Activated naive CD8-positive, alpha-beta T cell treated with anti-CD3 and anti-CD28 coated beads, Interleukin-2, amount 50 U/mL, for 24 hours (primary cell): Measurements from ENCODE around the gene MIEF1.

ENCODE experiments used
- ATAC-seq: fragments of 150-1000 bp; cut with Tn5 transposase; one replicate; pipeline ENCODE4 v1.10.0; 2021
- DNase-seq: peaks from one replicate; pipeline ENCODE4 v3.0.0; 2021
- H3K27ac Mint-ChIP-seq: one replicate; pipeline ENCODE4 v1.8.0; 2021; ENCODE audit warnings: mild to moderate bottlenecking, mixed read lengths
- H3K27me3 Mint-ChIP-seq: one replicate; pipeline ENCODE4 v1.8.0; 2021; ENCODE audit warnings: mixed read lengths
- H3K36me3 Mint-ChIP-seq: one replicate; pipeline ENCODE4 v1.8.0; 2021; ENCODE audit warnings: low read depth, mixed read lengths
- H3K4me1 Mint-ChIP-seq: one replicate; pipeline ENCODE4 v1.8.0; 2021; ENCODE audit warnings: mixed read lengths
- H3K4me3 Mint-ChIP-seq: one replicate; pipeline ENCODE4 v1.8.0; 2021; ENCODE audit warnings: mild to moderate bottlenecking, moderate library complexity, mixed read lengths
- H3K9me3 Mint-ChIP-seq: one replicate; pipeline ENCODE4 v1.8.0; 2021; ENCODE audit warnings: mixed read lengths

The MIEF1 gene

DNA sequence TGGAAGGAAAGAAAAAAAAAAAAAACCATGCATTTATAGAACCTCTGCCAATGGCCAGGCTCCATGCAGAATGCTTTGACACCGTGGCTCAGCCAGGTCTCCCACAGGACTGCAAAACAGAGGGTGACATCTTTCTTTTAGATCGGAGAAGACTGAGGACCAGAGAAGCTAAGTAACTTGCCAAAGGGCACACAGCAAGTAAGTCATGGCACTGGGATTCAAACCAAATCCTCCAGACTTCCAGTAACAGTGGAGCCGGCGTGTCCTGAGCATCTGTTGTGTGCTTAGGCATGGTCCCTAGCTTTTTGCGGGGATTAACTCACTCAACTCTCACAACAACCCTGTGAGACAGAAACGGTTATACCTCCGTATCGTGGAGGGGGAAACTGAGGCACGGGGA lies 24.5 kb upstream of the MIEF1 start:
- Mint-ChIP-seq H3K4me3 (no peak overlapping the region), H3K9me3 (no peaks in the 10 kb centered on the region), H3K4me1 (peaks cover 6% of the 10 kb centered on the region), H3K36me3 (no peaks in the 10 kb centered on the region), H3K27ac (no peak overlapping the region), H3K27me3 (no peaks in the 10 kb centered on the region)
- DNase-seq (no peak), ATAC-seq (no peak)

DNA sequence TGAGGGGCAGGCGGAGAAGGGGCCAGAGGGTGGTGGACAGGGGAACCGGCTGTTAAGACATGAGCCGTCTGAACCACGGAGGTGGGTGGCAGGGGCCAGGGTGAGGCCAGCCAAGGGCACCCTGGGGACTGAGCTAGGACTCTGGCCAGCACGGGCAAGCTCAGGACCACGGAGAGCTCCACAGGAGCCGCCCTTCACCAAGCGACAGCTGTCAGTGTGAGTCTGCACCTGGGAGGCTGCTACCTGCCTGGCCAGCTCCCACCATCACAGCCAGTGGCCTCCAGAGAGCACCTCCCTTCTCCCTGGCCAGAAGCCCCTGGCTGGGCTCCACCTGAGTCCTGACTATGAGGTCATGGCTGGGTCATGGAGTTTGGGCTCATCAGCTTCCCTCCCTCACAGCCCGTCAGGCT lies 23.6 kb upstream of the MIEF1 start:
- ATAC-seq = no peak
- H3K27me3 Mint-ChIP-seq = no peaks in the 10 kb centered on the region

DNA sequence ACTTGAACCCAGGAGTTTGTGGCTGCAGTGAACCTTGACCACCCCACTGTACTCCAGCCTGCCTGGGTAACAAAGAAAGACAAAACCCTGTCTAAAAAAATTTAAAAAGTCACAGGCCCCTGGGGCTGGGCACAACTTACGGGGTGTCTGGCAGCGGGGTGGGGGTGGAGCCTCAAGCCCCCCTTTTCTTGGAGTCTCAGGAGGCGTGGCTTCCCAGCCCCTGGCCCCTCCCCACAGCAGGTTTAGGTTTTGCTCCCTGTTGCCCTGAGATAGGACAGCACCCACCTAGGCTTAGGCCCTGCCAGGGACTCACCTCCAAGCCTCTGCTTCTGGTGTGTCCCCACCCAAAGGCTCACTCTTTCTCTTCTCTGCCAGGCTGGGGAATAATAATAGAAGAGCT lies 22.8 kb upstream of the MIEF1 start:
- H3K27me3 Mint-ChIP-seq = no peaks in the 10 kb centered on the region
- DNase-seq (no peak), ATAC-seq (no peak)
- no peaks in the 10 kb centered on the region for H3K36me3 Mint-ChIP-seq
- no peak overlapping the region for H3K4me3 Mint-ChIP-seq
- no peaks in the 10 kb centered on the region for H3K9me3 Mint-ChIP-seq
- no peaks in the 10 kb centered on the region for H3K4me1 Mint-ChIP-seq
- no peak overlapping the region for H3K27ac Mint-ChIP-seq

More for the DNA sequence above, 23.6 kb upstream of the MIEF1 start:
- DNase-seq = peak; percentile 34
- Mint-ChIP-seq H3K4me3 (no peak overlapping the region), H3K36me3 (no peaks in the 10 kb centered on the region), H3K27ac (no peak overlapping the region), H3K4me1 (no peaks in the 10 kb centered on the region), H3K9me3 (no peaks in the 10 kb centered on the region)

DNA sequence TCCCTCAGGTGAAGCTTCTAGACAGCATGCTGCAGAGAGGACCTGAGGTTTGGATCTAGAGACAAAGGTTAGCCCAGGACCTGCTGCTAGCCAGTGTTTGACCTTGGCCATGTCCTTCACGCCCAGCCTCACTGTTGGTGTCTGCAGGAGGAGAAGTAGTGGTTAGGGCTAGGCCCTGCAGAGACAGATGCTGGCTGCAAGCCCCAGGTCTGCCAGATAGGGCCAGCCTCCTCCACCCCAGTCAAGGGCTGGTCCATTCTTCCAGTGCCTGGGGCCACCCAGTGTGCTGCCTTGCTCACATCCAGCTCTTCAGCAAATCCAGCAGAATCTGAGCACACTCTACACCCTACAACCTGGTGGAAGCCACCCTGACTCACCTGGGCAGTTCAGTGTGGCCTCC lies 21.5 kb upstream of the MIEF1 start:
- ATAC-seq = no peak
- Mint-ChIP-seq H3K27me3 (no peaks in the 10 kb centered on the region), H3K4me1 (no peaks in the 10 kb centered on the region), H3K9me3 (no peaks in the 10 kb centered on the region), H3K4me3 (no peak overlapping the region), H3K36me3 (no peaks in the 10 kb centered on the region), H3K27ac (no peak overlapping the region)
- DNase-seq = no peak

DNA sequence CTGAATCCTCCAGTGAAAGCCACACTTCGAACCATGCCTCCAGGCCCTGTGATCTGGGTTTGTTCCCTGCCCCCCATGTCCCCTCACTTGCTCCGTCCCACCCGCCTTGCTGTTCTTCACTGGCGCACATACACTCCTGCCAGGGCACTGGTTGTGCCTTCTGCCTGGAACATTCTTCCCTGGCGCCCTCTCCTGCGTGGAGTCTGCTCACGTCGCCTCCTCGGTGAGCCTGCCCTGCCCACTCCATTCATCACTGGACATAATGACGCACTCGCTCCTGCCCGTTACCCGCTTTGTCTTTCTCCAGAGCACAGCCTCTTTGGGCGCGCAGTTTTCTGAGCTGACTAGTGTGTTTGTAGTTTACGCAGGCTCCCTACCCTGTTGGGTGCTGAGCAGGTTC lies 21.0 kb upstream of the MIEF1 start:
- Mint-ChIP-seq H3K4me1 (no peaks in the 10 kb centered on the region), H3K9me3 (no peaks in the 10 kb centered on the region), H3K4me3 (no peak overlapping the region), H3K27ac (no peak overlapping the region), H3K27me3 (no peaks in the 10 kb centered on the region), H3K36me3 (no peaks in the 10 kb centered on the region)
- DNase-seq (no peak), ATAC-seq (no peak)

DNA sequence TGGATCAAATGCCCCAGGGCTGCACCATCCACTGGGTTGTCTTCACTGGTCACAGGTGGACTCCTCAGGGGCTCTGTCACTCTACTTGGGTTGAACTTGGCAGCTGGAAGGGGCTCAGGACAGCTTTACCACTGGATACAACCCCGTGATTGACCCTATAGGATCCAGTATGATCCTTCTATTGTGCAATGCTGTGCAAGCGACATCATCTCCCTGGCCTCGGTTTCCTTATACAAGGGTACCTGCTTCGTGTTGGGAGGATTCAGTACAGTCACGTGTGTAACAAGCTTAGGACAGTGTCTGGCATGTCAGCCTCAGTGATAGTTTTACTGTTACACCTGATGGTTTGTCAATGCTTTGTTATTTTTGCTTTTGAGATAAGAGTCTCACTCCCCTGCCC lies 20.5 kb upstream of the MIEF1 start:
- Mint-ChIP-seq H3K4me1 (no peaks in the 10 kb centered on the region), H3K36me3 (no peaks in the 10 kb centered on the region), H3K9me3 (no peaks in the 10 kb centered on the region), H3K27me3 (no peaks in the 10 kb centered on the region), H3K4me3 (no peak overlapping the region), H3K27ac (no peak overlapping the region)
- DNase-seq (no peak), ATAC-seq (no peak)

DNA sequence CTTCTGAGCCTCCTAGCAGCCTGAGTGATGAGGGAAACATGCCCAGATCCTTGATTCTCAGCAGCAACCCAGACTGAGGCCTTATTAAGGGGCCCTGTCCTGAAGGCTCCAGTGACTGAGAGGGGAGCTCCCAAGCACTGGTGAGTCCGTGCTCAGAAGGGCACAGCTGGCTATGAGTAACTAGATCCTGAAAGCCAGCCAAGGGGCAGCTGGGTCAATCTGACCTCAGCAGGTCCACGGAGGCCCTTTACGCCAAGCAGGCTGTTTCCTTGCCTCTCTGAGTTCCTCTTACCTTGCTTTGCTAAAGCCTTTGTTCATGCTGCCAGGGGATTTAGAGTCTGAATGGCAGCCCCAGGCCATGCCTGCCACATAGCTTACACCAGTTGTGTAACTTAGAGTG lies 19.3 kb upstream of the MIEF1 start:
- H3K27ac Mint-ChIP-seq = no peak overlapping the region
- no peaks in the 10 kb centered on the region for H3K36me3 Mint-ChIP-seq
- H3K4me1 Mint-ChIP-seq = no peaks in the 10 kb centered on the region
- no peak for ATAC-seq
- no peaks in the 10 kb centered on the region for H3K27me3 Mint-ChIP-seq
- no peaks in the 10 kb centered on the region for H3K9me3 Mint-ChIP-seq
- H3K4me3 Mint-ChIP-seq = no peak overlapping the region
- DNase-seq = no peak

DNA sequence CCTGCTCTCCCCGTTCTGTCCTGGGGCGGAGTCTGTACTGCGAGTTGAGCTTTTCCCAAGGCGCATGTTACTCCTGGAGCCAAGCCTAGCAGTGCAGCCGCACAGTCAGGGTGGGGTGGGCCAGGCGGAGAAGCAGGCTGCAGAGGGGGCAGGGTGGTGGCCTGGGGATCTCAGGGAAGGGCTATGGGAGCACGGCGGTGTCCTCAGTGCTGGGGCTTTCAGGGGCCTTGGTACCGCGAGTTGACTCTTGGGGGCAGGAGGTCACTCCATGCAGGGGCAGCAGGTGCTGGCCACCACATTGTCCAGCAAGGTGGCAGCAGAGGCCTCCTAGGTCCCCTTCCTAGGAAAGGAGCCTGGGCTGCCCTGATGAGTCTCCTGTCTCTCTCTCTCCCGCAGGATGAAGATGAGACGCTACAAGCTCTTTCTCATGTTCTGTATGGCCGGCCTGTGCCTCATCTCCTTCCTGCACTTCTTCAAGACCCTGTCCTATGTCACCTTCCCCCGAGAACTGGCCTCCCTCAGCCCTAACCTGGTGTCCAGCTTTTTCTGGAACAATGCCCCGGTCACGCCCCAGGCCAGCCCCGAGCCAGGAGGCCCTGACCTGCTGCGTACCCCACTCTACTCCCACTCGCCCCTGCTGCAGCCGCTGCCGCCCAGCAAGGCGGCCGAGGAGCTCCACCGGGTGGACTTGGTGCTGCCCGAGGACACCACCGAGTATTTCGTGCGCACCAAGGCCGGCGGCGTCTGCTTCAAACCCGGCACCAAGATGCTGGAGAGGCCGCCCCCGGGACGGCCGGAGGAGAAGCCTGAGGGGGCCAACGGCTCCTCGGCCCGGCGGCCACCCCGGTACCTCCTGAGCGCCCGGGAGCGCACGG lies 14.9 kb upstream of the MIEF1 start:
- H3K4me3 Mint-ChIP-seq = no peak overlapping the region
- no peaks in the 10 kb centered on the region for H3K27me3 Mint-ChIP-seq
- H3K27ac Mint-ChIP-seq = no peak overlapping the region
- no peaks in the 10 kb centered on the region for H3K9me3 Mint-ChIP-seq
- no peak for ATAC-seq
- no peak for DNase-seq
- H3K4me1 Mint-ChIP-seq = peaks cover 9% of the 10 kb centered on the region
- no peaks in the 10 kb centered on the region for H3K36me3 Mint-ChIP-seq

DNA sequence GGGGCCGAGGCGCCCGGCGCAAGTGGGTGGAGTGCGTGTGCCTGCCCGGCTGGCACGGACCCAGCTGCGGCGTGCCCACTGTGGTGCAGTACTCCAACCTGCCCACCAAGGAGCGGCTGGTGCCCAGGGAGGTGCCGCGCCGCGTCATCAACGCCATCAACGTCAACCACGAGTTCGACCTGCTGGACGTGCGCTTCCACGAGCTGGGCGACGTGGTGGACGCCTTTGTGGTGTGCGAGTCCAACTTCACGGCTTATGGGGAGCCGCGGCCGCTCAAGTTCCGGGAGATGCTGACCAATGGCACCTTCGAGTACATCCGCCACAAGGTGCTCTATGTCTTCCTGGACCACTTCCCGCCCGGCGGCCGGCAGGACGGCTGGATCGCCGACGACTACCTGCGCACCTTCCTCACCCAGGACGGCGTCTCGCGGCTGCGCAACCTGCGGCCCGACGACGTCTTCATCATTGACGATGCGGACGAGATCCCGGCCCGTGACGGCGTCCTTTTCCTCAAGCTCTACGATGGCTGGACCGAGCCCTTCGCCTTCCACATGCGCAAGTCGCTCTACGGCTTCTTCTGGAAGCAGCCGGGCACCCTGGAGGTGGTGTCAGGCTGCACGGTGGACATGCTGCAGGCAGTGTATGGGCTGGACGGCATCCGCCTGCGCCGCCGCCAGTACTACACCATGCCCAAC lies 14.1 kb upstream of the MIEF1 start:
- Mint-ChIP-seq H3K36me3 (no peaks in the 10 kb centered on the region), H3K9me3 (no peaks in the 10 kb centered on the region), H3K4me3 (no peak overlapping the region), H3K27me3 (no peaks in the 10 kb centered on the region), H3K4me1 (peaks cover 10% of the 10 kb centered on the region), H3K27ac (no peak overlapping the region)
- ATAC-seq = no peak
- DNase-seq = no peak

DNA sequence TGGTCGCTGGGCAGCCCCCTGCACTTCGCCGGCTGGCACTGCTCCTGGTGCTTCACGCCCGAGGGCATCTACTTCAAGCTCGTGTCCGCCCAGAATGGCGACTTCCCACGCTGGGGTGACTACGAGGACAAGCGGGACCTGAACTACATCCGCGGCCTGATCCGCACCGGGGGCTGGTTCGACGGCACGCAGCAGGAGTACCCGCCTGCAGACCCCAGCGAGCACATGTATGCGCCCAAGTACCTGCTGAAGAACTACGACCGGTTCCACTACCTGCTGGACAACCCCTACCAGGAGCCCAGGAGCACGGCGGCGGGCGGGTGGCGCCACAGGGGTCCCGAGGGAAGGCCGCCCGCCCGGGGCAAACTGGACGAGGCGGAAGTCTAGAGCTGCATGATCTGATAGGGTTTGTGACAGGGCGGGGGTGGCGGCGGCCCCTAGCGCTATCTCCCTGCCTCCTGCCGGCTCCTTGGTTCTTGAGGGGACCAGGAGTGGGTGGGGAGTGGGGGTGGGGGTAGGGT lies 13.5 kb upstream of the MIEF1 start:
- H3K27me3 Mint-ChIP-seq = no peaks in the 10 kb centered on the region
- peaks cover 13% of the 10 kb centered on the region for H3K4me1 Mint-ChIP-seq
- no peaks in the 10 kb centered on the region for H3K9me3 Mint-ChIP-seq
- H3K27ac Mint-ChIP-seq = no peak overlapping the region
- H3K36me3 Mint-ChIP-seq = no peaks in the 10 kb centered on the region
- ATAC-seq (no peak), DNase-seq (no peak)
- no peak overlapping the region for H3K4me3 Mint-ChIP-seq

DNA sequence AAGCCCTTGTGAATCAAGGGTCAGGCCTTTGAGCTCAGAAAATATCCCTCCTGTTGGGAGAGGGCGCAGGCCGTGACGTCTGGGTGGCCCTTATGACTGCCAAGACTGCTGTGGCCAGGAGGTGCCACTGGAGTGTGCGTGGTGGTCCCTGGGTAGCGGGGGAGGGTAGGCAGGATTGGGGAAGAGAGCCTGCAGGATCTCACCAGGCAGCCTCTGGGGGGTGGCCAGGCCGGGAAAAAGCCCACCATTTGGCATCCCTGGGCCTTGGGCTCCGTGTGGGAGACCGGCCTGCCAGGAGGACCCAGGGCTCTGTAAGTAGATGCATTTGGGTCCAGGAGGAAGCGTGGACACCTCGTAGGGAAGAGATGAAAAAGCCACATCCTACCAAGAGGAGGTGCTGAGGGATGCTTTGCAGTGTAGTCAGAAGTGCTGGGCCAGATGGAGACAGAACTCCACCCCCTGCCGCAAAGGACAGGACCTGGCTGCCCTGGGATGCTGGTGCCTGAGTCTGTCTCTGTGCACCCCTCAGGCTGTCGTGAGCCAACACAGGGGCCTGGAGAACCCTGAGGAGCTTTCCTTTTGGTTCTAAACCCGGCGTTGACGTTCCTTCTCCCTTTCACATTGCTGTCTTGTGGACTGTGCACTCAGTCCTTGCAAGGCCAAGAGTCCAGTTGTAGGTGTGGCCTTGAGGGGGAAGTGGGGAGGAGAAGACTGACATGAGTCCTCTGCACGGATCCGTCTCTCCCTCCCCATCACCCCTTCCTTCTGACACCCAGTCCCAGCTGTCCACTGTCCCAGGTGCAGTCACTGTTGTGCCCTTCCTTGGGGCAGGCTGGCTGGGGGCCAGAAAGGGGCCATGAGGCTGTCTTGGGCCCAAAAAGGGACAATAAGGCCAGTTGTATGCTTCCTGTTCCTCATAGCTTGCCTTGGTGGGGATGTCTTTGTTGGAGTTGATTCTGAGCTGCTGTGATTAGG lies 12.7 kb upstream of the MIEF1 start:
- Mint-ChIP-seq H3K4me1 (peaks cover 13% of the 10 kb centered on the region), H3K27me3 (no peaks in the 10 kb centered on the region), H3K36me3 (no peaks in the 10 kb centered on the region), H3K27ac (peak overlapping the region; percentile 82), H3K9me3 (no peaks in the 10 kb centered on the region), H3K4me3 (peak overlapping the region; percentile 61)
- DNase-seq (no peak), ATAC-seq (no peak)

DNA sequence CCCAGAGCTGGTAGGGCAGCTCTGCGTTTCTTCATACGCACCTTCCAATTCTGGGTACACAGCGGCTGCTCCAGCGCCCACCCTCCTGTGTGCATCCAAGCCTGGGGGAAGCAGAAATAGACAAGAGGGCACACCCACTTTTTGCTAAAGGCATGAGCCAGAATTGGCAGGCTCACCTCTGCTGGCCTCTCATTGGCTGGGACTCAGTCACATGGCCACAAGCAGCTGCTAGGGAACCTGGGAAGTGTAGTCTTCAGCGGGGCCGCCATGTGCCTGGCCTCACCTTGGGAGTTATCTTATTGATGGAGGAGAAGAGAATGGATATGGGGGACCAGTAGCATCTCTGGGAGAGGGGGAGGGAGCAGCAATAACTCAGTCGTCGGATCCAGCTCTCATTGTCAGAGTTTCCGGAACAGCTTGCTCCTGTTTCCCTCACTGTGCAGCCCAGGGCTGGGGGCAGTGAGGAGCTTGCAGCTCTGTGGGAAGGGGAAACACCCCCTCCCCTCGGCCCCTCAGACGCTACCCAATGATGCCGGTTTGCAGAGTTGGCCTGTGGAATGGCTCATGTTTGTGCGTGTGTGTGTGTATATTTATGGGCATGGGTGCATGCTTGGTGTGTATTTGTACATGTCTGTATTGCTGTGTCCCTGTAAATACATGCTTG lies 11.8 kb upstream of the MIEF1 start:
- peak overlapping the region; percentile 82 for H3K27ac Mint-ChIP-seq
- H3K27me3 Mint-ChIP-seq = no peaks in the 10 kb centered on the region
- ATAC-seq (peak; percentile 99), DNase-seq (peak; percentile 78)
- peak overlapping the region; percentile 61 for H3K4me3 Mint-ChIP-seq
- H3K36me3 Mint-ChIP-seq = no peaks in the 10 kb centered on the region
- H3K9me3 Mint-ChIP-seq = no peaks in the 10 kb centered on the region
- H3K4me1 Mint-ChIP-seq = peaks cover 15% of the 10 kb centered on the region

DNA sequence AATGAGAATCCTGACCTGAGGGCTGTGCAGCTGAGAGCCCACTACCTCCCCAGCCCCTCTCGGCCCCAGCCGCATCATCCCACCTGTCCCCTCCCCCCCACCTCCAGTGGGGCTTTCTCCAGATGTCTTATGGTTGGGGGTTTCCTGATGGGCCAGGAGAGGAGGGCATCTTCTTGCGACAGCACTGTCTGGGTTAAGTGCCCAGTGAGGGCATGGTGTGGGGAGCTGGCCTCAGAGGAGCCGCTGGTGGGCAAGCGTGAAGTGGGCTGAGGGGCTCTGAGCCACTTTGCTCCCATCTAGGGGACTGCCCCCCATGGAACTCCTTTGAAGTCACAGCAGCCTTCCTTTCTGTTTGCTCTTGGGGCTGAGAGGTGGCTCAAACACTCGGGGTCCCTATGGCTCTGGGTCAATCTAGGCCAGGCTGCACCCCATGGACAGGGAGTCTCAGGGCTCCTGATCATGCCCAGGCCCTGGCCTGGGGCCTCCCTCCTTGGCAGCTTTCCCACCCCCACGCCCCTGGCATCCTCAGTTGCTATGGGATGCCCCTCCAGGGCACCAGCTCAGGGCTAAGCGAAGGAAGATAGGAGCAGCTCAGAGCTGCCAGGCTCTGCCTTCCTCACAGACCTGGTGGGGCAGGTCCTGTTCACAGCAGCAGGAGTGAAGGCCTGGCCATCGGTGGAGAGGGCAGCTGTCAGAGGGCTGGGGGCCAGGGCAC lies 11.0 kb upstream of the MIEF1 start:
- DNase-seq = no peak
- Mint-ChIP-seq H3K4me3 (no peak overlapping the region), H3K27me3 (no peaks in the 10 kb centered on the region), H3K27ac (no peak overlapping the region), H3K4me1 (peaks cover 15% of the 10 kb centered on the region), H3K9me3 (no peaks in the 10 kb centered on the region), H3K36me3 (no peaks in the 10 kb centered on the region)
- no peak for ATAC-seq
